Retinal pigment epithelial cell (primary cell): Measurements from ENCODE around the gene TSPAN9.

Experiments used
- DNase-seq: peaks from one replicate; pipeline ENCODE4 v3.0.0-alpha.2; 2010; ENCODE audit warnings: low read depth
- H3K4me3 ChIP-seq: 2 replicates; pipeline ENCODE4 v1.5.1; 2011; ENCODE audit warnings: mild to moderate bottlenecking, low read length, control low read depth, moderate library complexity
- TF ChIP-seq, protein P1 (sequence below): conservative IDR thresholded peaks from 2 replicates; pipeline ENCODE4 v1.5.1; 2011; ENCODE audit warnings: low read depth, low read length, control low read depth, inconsistent platforms

Gene TSPAN9

GRCh38 chr12:3283137-3283680 is 206.0 kb downstream of the TSPAN9 start:
- H3K4me3 ChIP-seq, result no peak overlapping the region
- TF ChIP-seq, protein P1, sequence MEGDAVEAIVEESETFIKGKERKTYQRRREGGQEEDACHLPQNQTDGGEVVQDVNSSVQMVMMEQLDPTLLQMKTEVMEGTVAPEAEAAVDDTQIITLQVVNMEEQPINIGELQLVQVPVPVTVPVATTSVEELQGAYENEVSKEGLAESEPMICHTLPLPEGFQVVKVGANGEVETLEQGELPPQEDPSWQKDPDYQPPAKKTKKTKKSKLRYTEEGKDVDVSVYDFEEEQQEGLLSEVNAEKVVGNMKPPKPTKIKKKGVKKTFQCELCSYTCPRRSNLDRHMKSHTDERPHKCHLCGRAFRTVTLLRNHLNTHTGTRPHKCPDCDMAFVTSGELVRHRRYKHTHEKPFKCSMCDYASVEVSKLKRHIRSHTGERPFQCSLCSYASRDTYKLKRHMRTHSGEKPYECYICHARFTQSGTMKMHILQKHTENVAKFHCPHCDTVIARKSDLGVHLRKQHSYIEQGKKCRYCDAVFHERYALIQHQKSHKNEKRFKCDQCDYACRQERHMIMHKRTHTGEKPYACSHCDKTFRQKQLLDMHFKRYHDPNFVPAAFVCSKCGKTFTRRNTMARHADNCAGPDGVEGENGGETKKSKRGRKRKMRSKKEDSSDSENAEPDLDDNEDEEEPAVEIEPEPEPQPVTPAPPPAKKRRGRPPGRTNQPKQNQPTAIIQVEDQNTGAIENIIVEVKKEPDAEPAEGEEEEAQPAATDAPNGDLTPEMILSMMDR, result no peak
- no peak for DNase-seq

DNA sequence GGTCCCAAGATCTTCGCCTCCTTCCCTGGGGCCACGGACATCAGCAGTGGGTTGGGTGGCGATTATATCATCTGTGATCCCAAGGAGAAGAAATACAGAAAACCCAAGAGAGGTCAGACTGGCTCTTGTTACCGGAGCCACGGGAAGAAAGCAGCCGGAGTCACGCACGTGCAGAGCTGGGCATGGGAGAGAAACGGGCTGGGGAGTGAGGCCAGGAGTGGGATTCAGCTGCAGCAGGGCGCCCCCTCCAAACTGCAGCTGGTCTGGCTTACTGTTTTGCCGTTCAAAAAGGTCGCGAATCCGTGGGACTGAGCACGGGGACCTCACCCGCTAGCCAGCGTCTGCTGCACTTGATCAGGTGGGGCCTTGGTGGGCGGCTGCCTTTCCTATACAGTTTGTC is 207.2 kb downstream of the TSPAN9 start:
- DNase-seq, result no peak
- TF ChIP-seq, protein P1, result no peak
- H3K4me3 ChIP-seq, result no peak overlapping the region

DNA sequence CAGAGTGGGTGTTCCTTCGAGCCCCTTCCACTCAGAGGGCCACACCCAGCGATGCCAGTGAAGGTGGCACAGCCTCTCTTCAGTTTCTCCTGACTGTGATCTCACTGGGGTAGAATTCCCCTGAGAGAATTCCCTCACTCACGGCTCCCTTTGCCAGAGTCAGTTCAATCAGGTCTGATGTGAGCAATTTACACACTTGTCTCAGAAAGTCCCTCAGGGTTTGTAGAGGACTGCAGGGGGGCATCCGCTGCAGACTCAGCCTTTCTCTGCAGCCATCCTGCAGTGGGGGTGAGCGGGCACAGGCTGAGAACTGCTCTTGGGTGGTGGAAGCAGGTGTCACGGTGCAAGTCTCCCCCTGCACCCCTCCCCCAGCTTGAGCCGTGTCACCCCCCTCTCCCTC is 208.4 kb downstream of the TSPAN9 start:
- DNase-seq, result no peak
- H3K4me3 ChIP-seq, result no peak overlapping the region
- TF ChIP-seq, protein P1, result no peak

DNA sequence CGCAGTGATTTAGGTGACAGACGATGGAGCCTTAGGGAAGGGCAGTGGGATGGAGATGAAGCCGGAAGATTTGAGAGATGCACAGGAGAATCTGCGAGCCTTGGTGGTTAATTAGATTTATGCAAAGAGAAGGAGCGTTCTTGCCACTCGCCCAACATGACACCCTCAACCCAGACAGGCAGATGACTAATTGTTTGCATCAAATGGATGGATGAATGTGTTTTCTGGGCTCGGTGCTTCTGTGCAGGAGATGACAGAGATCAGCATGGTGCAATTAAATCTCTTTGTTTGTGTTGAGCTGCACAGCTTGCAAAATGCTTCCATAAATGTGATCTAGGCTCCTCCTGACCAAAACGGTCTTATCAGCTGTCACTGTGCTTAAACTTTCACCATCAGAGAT is 211.5 kb downstream of the TSPAN9 start:
- TF ChIP-seq, protein P1, result no peak

GRCh38 chr12:3289702-3290101 is 212.5 kb downstream of the TSPAN9 start:
- TF ChIP-seq, protein P1, result no peak
- DNase-seq, result no peak
- no peak overlapping the region for H3K4me3 ChIP-seq

More for the DNA sequence above, 211.5 kb downstream of the TSPAN9 start:
- no peak for DNase-seq
- H3K4me3 ChIP-seq, result no peak overlapping the region

DNA sequence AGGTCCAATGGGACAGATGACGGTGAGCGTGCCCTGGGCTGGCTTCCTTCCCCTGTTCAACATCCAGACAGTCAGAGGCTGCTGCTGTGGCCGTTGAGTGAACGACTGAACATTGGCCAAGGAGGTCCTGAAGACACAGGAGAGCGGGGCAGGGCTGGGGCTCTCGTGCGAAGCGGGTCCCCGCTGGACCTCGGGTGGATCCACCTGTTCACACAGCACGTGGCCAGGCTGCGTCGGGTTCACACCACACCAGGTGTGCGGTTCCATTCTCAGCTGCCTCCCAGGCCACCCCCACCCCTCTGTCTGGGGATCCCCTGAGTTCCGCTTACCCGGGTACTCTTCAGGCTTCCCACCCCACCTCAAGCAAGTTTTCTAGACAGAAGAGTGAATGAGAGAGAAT is 214.8 kb downstream of the TSPAN9 start:
- no peak for DNase-seq
- TF ChIP-seq, protein P1, result no peak
- H3K4me3 ChIP-seq, result no peak overlapping the region

GRCh38 chr12:3292677-3293412 is 215.7 kb downstream of the TSPAN9 start:
- H3K4me3 ChIP-seq, result no peak overlapping the region
- no peak for DNase-seq
- TF ChIP-seq, protein P1, result no peak
